ENCODE results near the gene EDAR. TPM values are rescaled to one million over a fixed set of nuclear protein-coding genes. Genes with fewer than 3 reads are reported as not detected.

Gene EDAR
- total RNA-seq, 6 donors from 2014 or later: under 0.01 to 0.13 (median 0.09) TPM; not detected in 3

DNA sequence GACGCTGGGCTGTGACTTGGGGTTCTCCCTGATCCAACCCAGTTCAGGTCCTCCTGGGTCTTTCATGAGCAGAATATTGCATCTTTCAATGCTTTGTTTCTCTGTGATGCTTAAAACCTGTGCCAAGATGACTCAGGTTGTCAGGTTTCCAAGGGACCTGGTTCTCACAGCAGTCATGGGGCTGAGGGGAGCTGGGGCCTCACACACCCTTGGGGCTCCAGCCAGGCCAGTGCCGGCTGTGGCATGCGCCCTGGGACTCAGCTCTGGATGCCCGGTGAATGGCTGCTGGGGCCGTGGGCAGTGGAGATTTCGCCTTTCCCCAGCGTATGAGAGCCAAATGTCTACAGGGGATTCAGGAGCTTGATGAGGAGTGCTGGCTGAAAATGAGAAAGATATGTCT lies 29.6 kb downstream of the EDAR start:
- no peak for ATAC-seq (ENCODE audit: low FRiP score in 2 of 2)
- TF ChIP-seq, protein P1, sequence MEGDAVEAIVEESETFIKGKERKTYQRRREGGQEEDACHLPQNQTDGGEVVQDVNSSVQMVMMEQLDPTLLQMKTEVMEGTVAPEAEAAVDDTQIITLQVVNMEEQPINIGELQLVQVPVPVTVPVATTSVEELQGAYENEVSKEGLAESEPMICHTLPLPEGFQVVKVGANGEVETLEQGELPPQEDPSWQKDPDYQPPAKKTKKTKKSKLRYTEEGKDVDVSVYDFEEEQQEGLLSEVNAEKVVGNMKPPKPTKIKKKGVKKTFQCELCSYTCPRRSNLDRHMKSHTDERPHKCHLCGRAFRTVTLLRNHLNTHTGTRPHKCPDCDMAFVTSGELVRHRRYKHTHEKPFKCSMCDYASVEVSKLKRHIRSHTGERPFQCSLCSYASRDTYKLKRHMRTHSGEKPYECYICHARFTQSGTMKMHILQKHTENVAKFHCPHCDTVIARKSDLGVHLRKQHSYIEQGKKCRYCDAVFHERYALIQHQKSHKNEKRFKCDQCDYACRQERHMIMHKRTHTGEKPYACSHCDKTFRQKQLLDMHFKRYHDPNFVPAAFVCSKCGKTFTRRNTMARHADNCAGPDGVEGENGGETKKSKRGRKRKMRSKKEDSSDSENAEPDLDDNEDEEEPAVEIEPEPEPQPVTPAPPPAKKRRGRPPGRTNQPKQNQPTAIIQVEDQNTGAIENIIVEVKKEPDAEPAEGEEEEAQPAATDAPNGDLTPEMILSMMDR (IDR thresholded peaks at IDR 0.05): no peak
- TF ChIP-seq POLR2A (IDR thresholded peaks at IDR 0.05) (no peak), EP300 (IDR thresholded peaks at IDR 0.05) (no peak), POLR2AphosphoS5 (IDR thresholded peaks at IDR 0.05) (no peak)
- Histone ChIP-seq H3K9me3 (no peaks in the 10 kb centered on the region), H3K27me3 (no peaks in the 10 kb centered on the region), H3K36me3 (no peaks in the 10 kb centered on the region), H3K4me3 (no peak overlapping the region), H3K4me1 (no peaks in the 10 kb centered on the region), H3K27ac (no peak overlapping the region)
- 89 to 95% methylated on average over 4 to 6 of the region's 7 CpGs for WGBS, 2 donors
- DNase-seq: no peak

DNA sequence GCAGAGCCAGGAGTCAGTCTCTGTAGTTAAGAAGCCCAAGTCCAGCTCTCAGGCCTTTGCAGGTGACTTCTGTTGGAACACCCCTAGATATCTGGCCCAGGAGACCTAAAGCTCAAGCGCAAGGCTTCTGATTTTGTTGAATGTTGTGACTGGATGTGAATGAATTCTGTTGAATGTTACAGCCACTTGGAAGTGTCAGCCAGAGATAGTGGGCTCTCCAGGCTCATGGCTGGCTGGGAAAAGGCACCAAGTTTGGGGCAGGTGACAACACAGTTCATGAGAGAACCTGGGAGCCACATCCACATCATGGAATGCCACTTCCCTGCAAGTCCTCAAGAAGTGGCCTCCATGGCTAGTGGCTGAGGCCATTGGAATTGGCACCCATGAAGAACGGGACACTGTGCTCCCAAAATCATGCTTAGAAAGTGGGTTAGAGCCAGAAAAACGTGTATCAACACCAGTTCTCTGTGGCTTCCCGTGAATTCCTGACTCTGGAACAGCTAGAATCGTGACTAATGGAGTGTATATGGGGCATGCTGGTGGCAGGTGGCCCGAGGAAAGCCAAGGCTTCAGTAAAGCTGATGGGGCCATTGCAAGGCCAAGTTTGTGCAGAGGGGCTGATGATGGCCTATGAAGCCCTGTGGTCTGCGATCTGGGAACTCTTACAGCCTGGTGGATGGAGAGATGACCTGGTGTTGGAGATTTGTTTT lies 30.2 kb downstream of the EDAR start:
- Histone ChIP-seq H3K4me1 (no peaks in the 10 kb centered on the region), H3K27me3 (no peaks in the 10 kb centered on the region), H3K9me3 (no peaks in the 10 kb centered on the region), H3K36me3 (no peaks in the 10 kb centered on the region), H3K4me3 (no peak overlapping the region), H3K27ac (no peak overlapping the region)
- TF ChIP-seq, protein P1 (IDR thresholded peaks at IDR 0.05): no peak
- TF ChIP-seq POLR2A (IDR thresholded peaks at IDR 0.05) (no peak), POLR2AphosphoS5 (IDR thresholded peaks at IDR 0.05) (no peak), EP300 (IDR thresholded peaks at IDR 0.05) (no peak)
- no peak for ATAC-seq (ENCODE audit: low FRiP score in 2 of 2)
- 91 to 92% methylated on average over 6 of the region's 7 CpGs for WGBS, 2 donors
- no peak for DNase-seq

DNA sequence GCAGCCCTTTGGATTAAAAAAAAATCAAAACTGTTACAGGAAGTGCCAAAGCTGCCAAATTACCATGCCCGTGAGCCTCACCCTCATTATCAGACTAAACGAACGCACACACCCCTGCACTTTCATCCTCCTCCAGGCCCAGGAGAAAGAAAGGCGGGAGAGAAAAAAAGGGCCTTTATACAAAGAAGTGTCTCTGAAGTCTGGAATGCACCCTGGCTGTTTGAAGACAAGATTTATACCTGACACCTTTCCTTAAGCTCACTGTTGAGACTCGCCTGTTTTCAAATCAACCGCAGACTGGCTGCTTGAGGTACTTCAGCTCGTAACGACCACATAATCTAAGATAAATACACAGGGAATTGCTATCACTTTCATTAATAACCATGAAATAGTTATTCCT lies 31.0 kb downstream of the EDAR start:
- 52 to 65% methylated on average over 8 of the region's 8 CpGs for WGBS, 2 donors
- no peaks in the 10 kb centered on the region for H3K36me3 ChIP-seq
- H3K4me1 ChIP-seq: no peaks in the 10 kb centered on the region
- TF ChIP-seq POLR2A (IDR thresholded peaks at IDR 0.05): no peak
- ATAC-seq (ENCODE audit: low FRiP score in 2 of 2) (no peak), DNase-seq (no peak)
- no peaks in the 10 kb centered on the region for H3K9me3 ChIP-seq
- no peaks in the 10 kb centered on the region for H3K27me3 ChIP-seq
- H3K4me3 ChIP-seq: no peak overlapping the region
- no peak overlapping the region for H3K27ac ChIP-seq

DNA sequence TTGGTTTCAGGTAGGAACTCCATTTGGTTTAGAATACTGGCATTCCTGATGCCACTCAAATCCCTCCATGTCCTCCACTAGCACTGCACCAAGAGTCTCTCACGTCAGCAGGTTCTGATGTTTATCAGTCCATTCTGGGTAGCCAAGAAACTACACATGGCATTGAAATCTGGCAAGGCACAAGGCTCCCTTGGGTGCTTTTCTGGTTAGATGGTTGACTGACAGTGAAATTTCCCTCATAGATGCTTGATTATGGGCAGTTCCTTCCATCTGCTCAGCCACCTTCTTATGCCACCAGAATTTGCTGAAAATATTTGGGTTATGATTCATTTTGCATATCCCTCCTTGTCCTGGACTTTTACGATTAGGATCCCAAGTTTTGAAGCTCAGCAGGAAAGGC lies 32.6 kb downstream of the EDAR start:
- Histone ChIP-seq H3K27me3 (no peaks in the 10 kb centered on the region), H3K36me3 (no peaks in the 10 kb centered on the region), H3K4me1 (no peaks in the 10 kb centered on the region), H3K27ac (no peak overlapping the region), H3K9me3 (peaks cover 0 to 6% (median 0%) of the 10 kb centered on the region in 4 donors), H3K4me3 (no peak overlapping the region)
- ATAC-seq (ENCODE audit: low FRiP score in 2 of 2) (no peak), DNase-seq (no peak)
- no peak for TF ChIP-seq POLR2A (IDR thresholded peaks at IDR 0.05)
- TF ChIP-seq POLR2AphosphoS5 (IDR thresholded peaks at IDR 0.05): no peak
- TF ChIP-seq, protein P1 (IDR thresholded peaks at IDR 0.05): no peak
- TF ChIP-seq EP300 (IDR thresholded peaks at IDR 0.05): no peak
- WGBS, 2 donors: 81 to 89% methylated on average over 2 of the region's 2 CpGs

DNA sequence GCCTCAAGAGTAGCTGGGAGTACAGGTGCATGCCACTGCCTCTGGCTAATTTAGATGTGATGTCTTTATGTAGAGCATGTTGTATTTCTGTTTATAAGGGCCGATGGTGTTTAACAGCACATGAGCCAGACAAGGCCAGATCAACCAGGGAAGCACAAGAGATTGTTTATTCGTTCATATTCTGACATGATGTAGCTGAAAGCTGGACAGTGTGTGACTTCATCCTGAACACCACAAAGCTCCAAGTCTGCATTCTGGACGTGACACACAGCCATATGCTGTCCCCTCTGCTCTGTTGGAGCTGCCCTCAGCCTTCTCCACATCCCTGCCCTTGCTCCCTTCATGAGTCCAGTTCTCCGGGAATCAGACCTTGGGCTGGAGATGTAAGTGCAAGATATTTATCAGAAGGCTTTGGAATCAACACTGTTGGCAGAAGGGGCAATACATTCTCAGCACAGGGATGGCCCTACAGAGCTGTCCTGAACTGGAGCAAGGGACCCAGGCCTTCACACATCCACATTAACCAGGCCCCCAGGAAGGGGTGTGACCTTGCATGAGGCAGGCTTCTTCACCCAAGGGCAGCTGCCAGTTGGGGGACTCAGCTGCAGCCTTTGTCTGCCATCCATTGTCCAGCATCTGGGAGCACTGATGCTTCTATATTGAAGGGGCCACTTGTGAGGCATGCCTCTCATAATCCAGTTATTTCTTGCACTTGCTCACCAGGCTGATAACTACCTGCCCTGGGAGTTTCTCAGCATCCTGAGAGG lies 38.5 kb downstream of the EDAR start:
- Histone ChIP-seq H3K36me3 (no peaks in the 10 kb centered on the region), H3K4me3 (no peak overlapping the region), H3K4me1 (no peaks in the 10 kb centered on the region), H3K9me3 (peaks cover 6 to 16% (median 8%) of the 10 kb centered on the region in 4 donors), H3K27me3 (no peaks in the 10 kb centered on the region), H3K27ac (no peak overlapping the region)
- TF ChIP-seq POLR2A (IDR thresholded peaks at IDR 0.05) (no peak), EP300 (IDR thresholded peaks at IDR 0.05) (no peak), POLR2AphosphoS5 (IDR thresholded peaks at IDR 0.05) (no peak)
- TF ChIP-seq, protein P1 (IDR thresholded peaks at IDR 0.05): no peak
- 64 to 68% methylated on average over 4 of the region's 4 CpGs for WGBS, 2 donors
- no peak for DNase-seq
- no peak for ATAC-seq (ENCODE audit: low FRiP score in 2 of 2)

Data from upper lobe of left lung (tissue), 6 donors.